Activated CD8-positive, alpha-beta T cell treated with anti-CD3 and anti-CD28 coated beads for 36 hours (primary cell): Measurements from ENCODE around the gene GSTM3. TPM values are rescaled to one million over a fixed set of nuclear protein-coding genes. Genes with fewer than 3 reads are reported as not detected.
"Not testable (repeated sequence)": the region's sequence is repeated elsewhere in the genome, so short reads cannot be mapped to it uniquely, and the experiment has no call there.

Source experiments
- ATAC-seq: fragments of 200-7000 bp; cut with Tn5 transposase; one replicate; pipeline ENCODE4 v1.10.0; 2021; ENCODE audit warnings: mild to moderate bottlenecking, moderate library complexity
- CTCF ChIA-PET: fragments of 350-600 bp; sonication (Branson Sonifier 250); formaldehyde crosslinking; loops from one replicate; lab custom pipeline; 2021; ENCODE audit warnings: antibody characterized with exemption; lab: Charles Lee
- POLR2A ChIA-PET: fragments of 350-600 bp; sonication (Branson Sonifier 250); formaldehyde crosslinking; loops from one replicate; lab custom pipeline; 2021; ENCODE audit warnings: antibody characterized with exemption; lab: Charles Lee
- DNase-seq: peaks from one replicate; pipeline ENCODE4 v3.0.0-alpha.2; 2020
- H3K27ac Mint-ChIP-seq: one replicate; pipeline ENCODE4 v1.8.0; 2021; ENCODE audit warnings: mild to moderate bottlenecking, mixed read lengths
- H3K27me3 Mint-ChIP-seq: one replicate; pipeline ENCODE4 v1.8.0; 2021; ENCODE audit warnings: mixed read lengths
- H3K36me3 Mint-ChIP-seq: one replicate; pipeline ENCODE4 v1.8.0; 2021; ENCODE audit warnings: low read depth, mixed read lengths
- H3K4me1 Mint-ChIP-seq: one replicate; pipeline ENCODE4 v1.8.0; 2021; ENCODE audit warnings: low read depth, mixed read lengths
- H3K4me3 Mint-ChIP-seq: one replicate; pipeline ENCODE4 v1.8.0; 2021; ENCODE audit warnings: mild to moderate bottlenecking, moderate library complexity, mixed read lengths
- H3K9me3 Mint-ChIP-seq: one replicate; pipeline ENCODE4 v1.8.0; 2021; ENCODE audit warnings: mixed read lengths
- intact Hi-C: fragments of 100-400 bp; cut with micrococcal nuclease; formaldehyde crosslinking; loops from one replicate; pipeline ENCODE4 v1.10.0; 2022
- total RNA-seq, 2 experiments: library from RNA; stranded (reverse); gene quantifications; one replicate each; pipeline ENCODE4 v1.2.3, GENCODE V29; 2021
- TF ChIP-seq, protein P1 (sequence below): fragments of 200-600 bp; IDR thresholded peaks from one replicate; pipeline ENCODE4 v1.8.0; 2022; ENCODE audit warnings: antibody characterized with exemption, mild to moderate bottlenecking

Gene GSTM3
- total RNA-seq, 2 experiments from 2014 or later = 40.8 to 42.0 TPM

DNA sequence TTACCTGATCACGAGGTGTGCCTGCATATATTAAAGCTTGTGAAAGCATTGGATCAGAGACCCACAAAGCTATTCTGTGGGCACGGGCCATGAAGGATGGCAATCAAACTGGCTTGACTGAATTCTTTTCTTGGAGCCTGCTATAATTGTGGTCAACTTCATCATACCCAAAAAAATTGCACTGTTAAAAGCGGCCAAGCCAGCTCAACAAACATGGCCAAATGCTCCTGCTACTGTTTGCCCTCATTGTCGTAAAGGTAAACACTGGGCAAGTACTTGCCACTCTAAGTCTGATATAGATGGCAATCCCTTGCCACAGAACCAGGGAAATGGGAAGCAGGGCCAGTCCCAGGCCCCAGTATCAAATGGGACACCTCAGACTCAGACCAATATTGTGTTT is 35.4 kb downstream of the GSTM3 start:
- CTCF ChIA-PET = no interaction called here
- ATAC-seq = no peak
- intact Hi-C loops = no loop called here
- no peak for DNase-seq
- H3K4me3 Mint-ChIP-seq = no peak overlapping the region
- POLR2A ChIA-PET = no interaction called here
- no peaks in the 10 kb centered on the region for H3K4me1 Mint-ChIP-seq
- peaks cover 9% of the 10 kb centered on the region for H3K36me3 Mint-ChIP-seq
- TF ChIP-seq, protein P1, sequence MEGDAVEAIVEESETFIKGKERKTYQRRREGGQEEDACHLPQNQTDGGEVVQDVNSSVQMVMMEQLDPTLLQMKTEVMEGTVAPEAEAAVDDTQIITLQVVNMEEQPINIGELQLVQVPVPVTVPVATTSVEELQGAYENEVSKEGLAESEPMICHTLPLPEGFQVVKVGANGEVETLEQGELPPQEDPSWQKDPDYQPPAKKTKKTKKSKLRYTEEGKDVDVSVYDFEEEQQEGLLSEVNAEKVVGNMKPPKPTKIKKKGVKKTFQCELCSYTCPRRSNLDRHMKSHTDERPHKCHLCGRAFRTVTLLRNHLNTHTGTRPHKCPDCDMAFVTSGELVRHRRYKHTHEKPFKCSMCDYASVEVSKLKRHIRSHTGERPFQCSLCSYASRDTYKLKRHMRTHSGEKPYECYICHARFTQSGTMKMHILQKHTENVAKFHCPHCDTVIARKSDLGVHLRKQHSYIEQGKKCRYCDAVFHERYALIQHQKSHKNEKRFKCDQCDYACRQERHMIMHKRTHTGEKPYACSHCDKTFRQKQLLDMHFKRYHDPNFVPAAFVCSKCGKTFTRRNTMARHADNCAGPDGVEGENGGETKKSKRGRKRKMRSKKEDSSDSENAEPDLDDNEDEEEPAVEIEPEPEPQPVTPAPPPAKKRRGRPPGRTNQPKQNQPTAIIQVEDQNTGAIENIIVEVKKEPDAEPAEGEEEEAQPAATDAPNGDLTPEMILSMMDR = no peak
- H3K27ac Mint-ChIP-seq = no peak overlapping the region
- H3K9me3 Mint-ChIP-seq = peaks cover 18% of the 10 kb centered on the region
- no peaks in the 10 kb centered on the region for H3K27me3 Mint-ChIP-seq

DNA sequence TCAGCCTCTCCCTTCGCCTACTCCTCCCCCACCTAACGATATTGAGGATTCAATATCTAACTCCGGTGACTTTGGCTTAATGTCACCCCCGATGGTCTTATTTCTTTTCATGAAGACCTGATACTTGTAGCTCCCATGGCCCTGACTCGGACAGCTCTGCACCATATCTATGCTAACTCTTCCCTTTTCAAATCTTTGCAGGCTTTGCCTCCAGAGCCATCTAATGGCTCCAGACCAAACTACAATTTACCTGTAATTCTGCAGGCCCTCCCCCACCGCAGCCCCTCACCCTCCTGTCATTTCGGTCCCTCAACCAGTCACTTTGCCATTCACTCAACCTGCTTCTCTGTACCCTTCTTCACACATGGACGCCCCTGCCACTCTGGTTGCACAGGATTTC is 36.7 kb downstream of the GSTM3 start:
- ChIA-PET CTCF (interaction anchor here (1.0 kb wide), 1 partner anchor 210 kb away, joined by 3 read pairs; the partner anchor contains the start of gene CYB561D1), POLR2A (no interaction called here)
- peaks cover 9% of the 10 kb centered on the region for H3K36me3 Mint-ChIP-seq
- H3K9me3 Mint-ChIP-seq = peaks cover 14% of the 10 kb centered on the region
- TF ChIP-seq, protein P1 = no peak
- H3K27ac Mint-ChIP-seq = no peak overlapping the region
- ATAC-seq (no peak), DNase-seq (no peak)
- H3K4me3 Mint-ChIP-seq = no peak overlapping the region
- no peaks in the 10 kb centered on the region for H3K4me1 Mint-ChIP-seq
- intact Hi-C loops = no loop called here
- no peaks in the 10 kb centered on the region for H3K27me3 Mint-ChIP-seq

DNA sequence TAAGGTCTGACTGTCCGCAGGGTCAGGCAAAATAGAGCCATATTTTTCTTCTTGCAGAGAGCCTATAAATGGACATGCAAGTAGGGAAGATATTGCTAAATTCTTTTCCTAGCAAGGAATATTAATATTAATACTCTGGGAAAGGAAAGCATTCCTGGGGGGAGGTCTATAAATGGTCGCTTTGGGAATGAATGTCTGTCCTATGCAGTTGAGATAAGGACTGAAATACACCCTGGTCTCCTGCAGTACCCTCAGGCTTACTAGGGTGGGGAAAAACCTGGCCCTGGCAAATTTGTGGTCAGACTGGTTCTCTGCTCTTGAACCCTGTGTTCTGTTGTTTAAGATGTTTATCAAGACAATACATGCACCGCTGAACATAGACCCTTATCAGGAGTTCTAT is 37.9 kb downstream of the GSTM3 start:
- H3K27ac Mint-ChIP-seq, POLR2A ChIA-PET, ATAC-seq, H3K4me1 Mint-ChIP-seq, CTCF ChIA-PET, H3K36me3 Mint-ChIP-seq, H3K4me3 Mint-ChIP-seq, DNase-seq, H3K9me3 Mint-ChIP-seq, intact Hi-C loops, H3K27me3 Mint-ChIP-seq: not testable (repeated sequence)

DNA sequence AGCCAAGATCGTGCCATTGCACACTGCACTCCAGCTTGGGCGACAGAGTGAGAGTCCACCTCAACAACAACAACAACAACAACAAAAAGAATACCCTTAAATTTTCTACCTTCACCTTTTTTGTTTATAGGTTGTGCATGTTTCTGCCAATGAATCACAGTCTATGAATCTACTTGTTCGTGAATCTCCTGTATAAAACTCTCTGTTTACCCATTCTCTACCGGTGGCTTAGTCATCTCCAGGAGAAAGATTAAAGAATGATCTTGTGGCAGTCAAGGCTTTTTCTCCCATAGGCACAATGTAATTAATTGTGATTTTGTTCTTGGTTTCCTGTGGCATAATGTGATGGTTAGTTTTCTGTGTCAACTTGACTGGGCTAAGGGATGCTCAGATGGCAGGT is 43.0 kb downstream of the GSTM3 start:
- H3K9me3 Mint-ChIP-seq, intact Hi-C loops, ATAC-seq, POLR2A ChIA-PET, H3K27ac Mint-ChIP-seq, H3K36me3 Mint-ChIP-seq, H3K4me3 Mint-ChIP-seq, DNase-seq, CTCF ChIA-PET, H3K27me3 Mint-ChIP-seq, H3K4me1 Mint-ChIP-seq: not testable (repeated sequence)

DNA sequence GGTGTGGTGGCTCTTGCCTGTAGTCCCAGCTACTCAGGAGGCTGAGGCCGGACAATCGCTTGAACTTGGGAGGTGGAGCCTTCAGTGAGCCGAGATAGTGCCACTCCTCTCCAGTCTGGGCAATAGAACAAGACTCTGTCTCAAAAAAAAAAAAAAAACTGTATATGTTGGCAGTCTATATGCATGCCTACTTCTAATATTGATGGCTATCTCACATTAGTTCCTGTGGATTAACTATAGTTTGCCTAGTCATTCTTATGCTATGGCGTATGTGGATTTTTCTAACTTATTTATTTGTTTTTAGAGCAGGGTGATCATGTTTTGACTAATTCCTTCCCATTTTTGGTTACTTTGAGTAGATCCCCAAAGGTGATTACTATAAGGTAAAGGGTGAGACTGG is 43.8 kb downstream of the GSTM3 start:
- no peaks in the 10 kb centered on the region for H3K27me3 Mint-ChIP-seq
- TF ChIP-seq, protein P1 = no peak
- intact Hi-C loops = no loop called here
- no peak overlapping the region for H3K27ac Mint-ChIP-seq
- DNase-seq = no peak
- no peak for ATAC-seq
- no peaks in the 10 kb centered on the region for H3K4me1 Mint-ChIP-seq
- no peaks in the 10 kb centered on the region for H3K36me3 Mint-ChIP-seq
- H3K4me3 Mint-ChIP-seq = no peak overlapping the region
- ChIA-PET POLR2A (no interaction called here), CTCF (no interaction called here)
- no peaks in the 10 kb centered on the region for H3K9me3 Mint-ChIP-seq

DNA sequence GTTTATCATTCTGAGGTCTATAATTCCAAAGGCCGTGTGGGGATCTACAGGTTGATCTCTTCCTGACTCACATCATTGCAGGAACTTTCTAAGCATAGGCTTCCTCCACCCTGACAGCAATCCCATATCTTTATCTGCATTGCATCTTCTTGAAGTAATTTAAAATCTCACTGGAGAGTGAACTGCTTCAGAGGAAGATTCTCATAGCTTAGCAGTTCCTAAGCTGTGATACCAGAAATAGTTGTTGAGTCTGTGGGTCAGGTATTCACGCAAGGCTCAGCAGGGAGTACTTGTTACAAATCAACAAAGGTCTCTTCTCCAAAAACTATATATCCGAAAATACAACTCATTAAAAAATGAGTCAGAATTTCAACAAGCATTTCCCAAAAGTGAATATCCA is 45.7 kb downstream of the GSTM3 start:
- ATAC-seq, DNase-seq, H3K27ac Mint-ChIP-seq, H3K9me3 Mint-ChIP-seq, H3K4me3 Mint-ChIP-seq, intact Hi-C loops, H3K36me3 Mint-ChIP-seq, H3K27me3 Mint-ChIP-seq, POLR2A ChIA-PET, H3K4me1 Mint-ChIP-seq, CTCF ChIA-PET: not testable (repeated sequence)

DNA sequence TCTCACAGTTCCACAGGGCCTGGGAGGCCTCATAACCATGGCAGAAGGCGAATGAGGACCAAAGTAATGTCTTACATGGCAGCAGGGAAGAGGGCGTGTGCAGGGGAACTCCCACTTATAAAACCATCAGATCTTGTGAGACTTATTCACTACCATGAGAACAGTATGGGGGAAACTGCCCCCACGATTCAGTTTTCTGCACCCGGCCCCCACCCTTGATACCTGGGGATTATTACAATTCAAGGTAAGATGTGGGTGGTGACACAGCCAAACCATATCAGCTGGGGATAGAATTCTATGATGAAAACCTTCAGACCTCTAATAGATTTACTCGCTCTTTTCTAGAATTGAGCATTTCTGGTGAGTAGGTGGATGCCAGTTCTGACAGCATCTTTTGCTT is 46.4 kb downstream of the GSTM3 start:
- H3K27me3 Mint-ChIP-seq, CTCF ChIA-PET, intact Hi-C loops, H3K27ac Mint-ChIP-seq, POLR2A ChIA-PET, H3K4me3 Mint-ChIP-seq, DNase-seq, ATAC-seq, H3K36me3 Mint-ChIP-seq, H3K9me3 Mint-ChIP-seq, H3K4me1 Mint-ChIP-seq: not testable (repeated sequence)
